PC-3 (cell line): ENCODE results near the gene CD300C.

Source experiments
- CTCF ChIP-seq: fragments of 300-600 bp; sonication (generic); conservative IDR thresholded peaks from 2 replicates; pipeline ENCODE4 v1.5.1; 2017; ENCODE audit warnings: antibody characterized with exemption, low read depth, mild to moderate bottlenecking, low read length
- EZH2 ChIP-seq: fragments of 300-600 bp; sonication (generic); IDR thresholded peaks from one replicate; pipeline ENCODE4 v1.6.1; 2017; ENCODE audit warnings: antibody characterized with exemption, mild to moderate bottlenecking, low read length; ENCODE audit not compliant: unreplicated experiment

- TF ChIP-seq CTCF, result no peak
- no peak for TF ChIP-seq EZH2
Observed at GRCh38 chr17:74569020-74570003, 23.4 kb upstream of the CD300C start.
